KMS-11 (cell line): ENCODE measurements around the gene TBCD.

ENCODE experiments used
- H2AFZ ChIP-seq: fragments of 200-600 bp; sonication (generic); 2 replicates; pipeline ENCODE4 v1.6.1; 2016; ENCODE audit warnings: antibody characterized with exemption, mixed run types, low read depth
- H3K27ac ChIP-seq: fragments of 200-600 bp; sonication (generic); 2 replicates; pipeline ENCODE4 v1.6.1; 2016; ENCODE audit warnings: mild to moderate bottlenecking, mixed run types
- H3K27me3 ChIP-seq: fragments of 200-600 bp; sonication (generic); 2 replicates; pipeline ENCODE4 v1.6.1; 2017; ENCODE audit warnings: mild to moderate bottlenecking, low read depth, mixed run types, moderate library complexity; ENCODE audit not compliant: insufficient read depth
- H3K36me3 ChIP-seq: fragments of 200-600 bp; sonication (generic); 2 replicates; pipeline ENCODE4 v1.6.1; 2017; ENCODE audit warnings: mild to moderate bottlenecking, mixed run types; ENCODE audit not compliant: insufficient read depth
- H3K4me1 ChIP-seq: fragments of 200-600 bp; sonication (generic); 2 replicates; pipeline ENCODE4 v1.6.1; 2016; ENCODE audit warnings: mild to moderate bottlenecking, low read depth, mixed run types; ENCODE audit not compliant: poor library complexity, severe bottlenecking
- H3K4me2 ChIP-seq: fragments of 200-600 bp; sonication (generic); 2 replicates; pipeline ENCODE4 v1.7.0; 2016; ENCODE audit warnings: mild to moderate bottlenecking, mixed run types
- H3K4me3 ChIP-seq: fragments of 200-600 bp; sonication (generic); IDR thresholded peaks from 2 replicates; pipeline ENCODE4 v1.6.1; 2017; ENCODE audit warnings: low read depth, low read length, mixed read lengths; ENCODE audit not compliant: insufficient read depth
- H3K79me2 ChIP-seq: fragments of 200-600 bp; sonication (generic); 2 replicates; pipeline ENCODE4 v1.6.1; 2016; ENCODE audit warnings: low read depth, mixed run types; ENCODE audit not compliant: insufficient read depth
- H3K9ac ChIP-seq: fragments of 200-600 bp; sonication (generic); 2 replicates; pipeline ENCODE4 v1.6.1; 2016; ENCODE audit warnings: mild to moderate bottlenecking, mixed run types
- H4K20me1 ChIP-seq: fragments of 200-600 bp; sonication (generic); 2 replicates; pipeline ENCODE4 v1.6.1; 2016; ENCODE audit warnings: mild to moderate bottlenecking, mixed run types; ENCODE audit not compliant: insufficient read depth
- TF ChIP-seq, protein P1 (sequence below): fragments of 200-600 bp; sonication (generic); conservative IDR thresholded peaks from 2 replicates; pipeline ENCODE4 v1.6.1; 2017; ENCODE audit warnings: low read depth, mild to moderate bottlenecking, antibody characterized with exemption, low read length, moderate library complexity, mixed read lengths

The TBCD gene

DNA sequence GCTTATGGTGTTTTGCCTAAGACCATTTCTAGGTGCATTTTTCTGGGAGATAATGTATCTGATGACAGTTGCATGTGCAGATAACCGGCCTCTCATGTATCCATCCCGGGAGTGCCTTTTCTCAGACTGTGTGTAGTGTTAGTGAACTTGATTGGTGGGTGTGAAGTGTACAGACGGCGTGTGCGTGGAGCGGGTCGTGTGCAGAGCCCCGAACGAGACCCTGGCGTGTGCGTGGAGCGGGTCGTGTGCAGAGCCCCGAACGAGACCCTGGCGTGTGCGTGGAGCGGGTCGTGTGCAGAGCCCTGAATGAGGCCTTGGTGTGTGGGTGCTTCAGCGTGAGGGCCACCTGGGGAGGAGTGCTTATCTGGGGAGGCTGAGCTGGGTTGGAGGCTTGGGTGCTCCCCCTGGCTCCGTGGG is 116.9 kb downstream of the TBCD start:
- Histone ChIP-seq H3K4me2 (no peak overlapping the region), H3K9ac (no peak overlapping the region), H3K4me3 (no peak overlapping the region)

DNA sequence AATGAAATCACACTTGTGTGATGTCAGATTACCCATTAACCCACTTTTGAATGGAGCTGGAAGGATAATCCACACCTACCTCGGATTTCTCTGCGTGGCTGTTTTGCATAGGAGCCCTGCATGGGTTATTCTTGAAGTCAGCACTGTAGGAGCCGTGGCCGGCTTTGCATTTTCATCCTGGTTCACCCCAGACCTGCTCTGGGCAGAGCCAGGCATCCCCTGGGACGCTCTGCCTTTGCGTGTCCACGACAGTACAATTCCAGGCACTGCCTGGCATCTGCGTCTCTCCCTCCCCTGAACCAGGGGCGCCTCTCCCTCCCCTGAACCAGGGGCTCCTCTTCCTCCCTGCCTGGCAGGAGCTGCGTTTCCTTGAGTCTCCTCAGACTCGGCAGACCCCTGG is 117.7 kb downstream of the TBCD start:
- Histone ChIP-seq H3K27ac (no peak overlapping the region), H3K9ac (no peak overlapping the region), H4K20me1 (no peaks in the 10 kb centered on the region), H3K4me2 (no peak overlapping the region), H2AFZ (no peak overlapping the region), H3K27me3 (no peaks in the 10 kb centered on the region), H3K4me1 (peaks cover 34% of the 10 kb centered on the region), H3K36me3 (no peaks in the 10 kb centered on the region; the same call in 1 of the 2 replicates), H3K4me3 (no peak overlapping the region), H3K79me2 (peaks cover 15% of the 10 kb centered on the region; the same call in 1 of the 2 replicates)
- TF ChIP-seq, protein P1, sequence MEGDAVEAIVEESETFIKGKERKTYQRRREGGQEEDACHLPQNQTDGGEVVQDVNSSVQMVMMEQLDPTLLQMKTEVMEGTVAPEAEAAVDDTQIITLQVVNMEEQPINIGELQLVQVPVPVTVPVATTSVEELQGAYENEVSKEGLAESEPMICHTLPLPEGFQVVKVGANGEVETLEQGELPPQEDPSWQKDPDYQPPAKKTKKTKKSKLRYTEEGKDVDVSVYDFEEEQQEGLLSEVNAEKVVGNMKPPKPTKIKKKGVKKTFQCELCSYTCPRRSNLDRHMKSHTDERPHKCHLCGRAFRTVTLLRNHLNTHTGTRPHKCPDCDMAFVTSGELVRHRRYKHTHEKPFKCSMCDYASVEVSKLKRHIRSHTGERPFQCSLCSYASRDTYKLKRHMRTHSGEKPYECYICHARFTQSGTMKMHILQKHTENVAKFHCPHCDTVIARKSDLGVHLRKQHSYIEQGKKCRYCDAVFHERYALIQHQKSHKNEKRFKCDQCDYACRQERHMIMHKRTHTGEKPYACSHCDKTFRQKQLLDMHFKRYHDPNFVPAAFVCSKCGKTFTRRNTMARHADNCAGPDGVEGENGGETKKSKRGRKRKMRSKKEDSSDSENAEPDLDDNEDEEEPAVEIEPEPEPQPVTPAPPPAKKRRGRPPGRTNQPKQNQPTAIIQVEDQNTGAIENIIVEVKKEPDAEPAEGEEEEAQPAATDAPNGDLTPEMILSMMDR: no peak

More for the DNA sequence above, 116.9 kb downstream of the TBCD start:
- Histone ChIP-seq H3K27me3 (no peaks in the 10 kb centered on the region), H3K4me1 (peaks cover 40% of the 10 kb centered on the region), H4K20me1 (no peaks in the 10 kb centered on the region), H2AFZ (no peak overlapping the region), H3K36me3 (no peaks in the 10 kb centered on the region; the same call in 1 of the 2 replicates), H3K79me2 (peaks cover 15% of the 10 kb centered on the region; the same call in 1 of the 2 replicates), H3K27ac (no peak overlapping the region)
- TF ChIP-seq, protein P1: no peak

DNA sequence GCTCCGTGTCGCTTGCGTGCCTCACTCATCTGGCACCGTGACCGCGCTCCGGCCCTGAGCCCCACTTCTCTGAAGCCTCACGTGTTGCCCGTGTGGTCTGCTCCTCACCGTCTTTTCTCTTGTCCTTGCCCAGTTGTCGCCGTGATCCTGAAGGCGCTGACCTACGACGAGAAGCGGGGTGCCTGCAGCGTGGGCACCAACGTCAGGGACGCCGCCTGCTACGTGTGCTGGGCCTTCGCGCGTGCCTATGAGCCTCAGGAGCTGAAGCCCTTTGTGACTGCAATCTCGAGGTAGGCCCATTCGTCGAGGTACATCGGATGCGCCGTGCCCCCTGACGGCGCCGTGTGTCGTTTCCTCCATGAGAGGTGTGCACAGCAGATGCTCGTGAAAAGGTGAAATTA is 118.2 kb downstream of the TBCD start:
- H3K27me3 ChIP-seq: no peaks in the 10 kb centered on the region
- no peak overlapping the region for H2AFZ ChIP-seq
- H3K4me2 ChIP-seq: no peak overlapping the region
- H3K4me1 ChIP-seq: peaks cover 28% of the 10 kb centered on the region
- TF ChIP-seq, protein P1: no peak
- no peak overlapping the region for H3K9ac ChIP-seq
- H3K36me3 ChIP-seq: no peaks in the 10 kb centered on the region; the same call in 1 of the 2 replicates
- H3K79me2 ChIP-seq: peaks cover 15% of the 10 kb centered on the region; the same call in 1 of the 2 replicates
- H3K27ac ChIP-seq: no peak overlapping the region
- H4K20me1 ChIP-seq: no peaks in the 10 kb centered on the region
- H3K4me3 ChIP-seq: no peak overlapping the region

DNA sequence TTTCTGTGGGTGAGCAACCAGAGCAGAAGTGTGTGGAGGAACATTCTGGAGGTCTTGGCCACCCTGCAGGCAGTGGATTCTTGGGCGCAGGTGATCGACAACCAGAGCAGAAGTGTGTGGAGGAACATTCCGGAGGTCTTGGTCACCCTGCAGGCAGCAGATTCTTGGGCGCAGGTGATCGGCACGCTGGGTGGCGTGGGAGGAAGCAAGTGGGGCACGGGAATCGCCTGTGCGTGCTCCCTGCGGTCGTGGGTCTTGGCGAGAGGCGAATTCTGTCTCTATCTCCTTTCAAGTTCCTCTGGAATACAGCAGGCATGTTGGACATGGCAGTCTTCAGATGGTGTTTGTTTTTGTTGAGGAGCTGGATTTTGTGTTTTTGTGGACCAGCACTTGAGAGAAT is 118.7 kb downstream of the TBCD start:
- no peak overlapping the region for H3K27ac ChIP-seq
- peaks cover 24% of the 10 kb centered on the region for H3K4me1 ChIP-seq

More for the DNA sequence above, 118.7 kb downstream of the TBCD start:
- Histone ChIP-seq H3K4me3 (no peak overlapping the region), H2AFZ (no peak overlapping the region), H3K79me2 (peaks cover 15% of the 10 kb centered on the region; the same call in 1 of the 2 replicates), H3K36me3 (no peaks in the 10 kb centered on the region; the same call in 1 of the 2 replicates), H3K27me3 (no peaks in the 10 kb centered on the region), H3K9ac (no peak overlapping the region), H3K4me2 (no peak overlapping the region), H4K20me1 (no peaks in the 10 kb centered on the region)
- TF ChIP-seq, protein P1: no peak
